Mucosa of gallbladder (tissue), 1 donor: Measurements from ENCODE around the gene FBH1. TPM values are rescaled to one million over a fixed set of nuclear protein-coding genes. Genes with fewer than 3 reads are reported as not detected.
"Not testable (repeated sequence)": the region's sequence is repeated elsewhere in the genome, so short reads cannot be mapped to it uniquely, and the experiment has no call there.

ENCODE experiments used
- DNase-seq: peaks from one replicate; pipeline ENCODE4 v3.0.0-alpha.2; 2020; ENCODE audit warnings: low spot score
- total RNA-seq: library from RNA; stranded (reverse); gene quantifications from one replicate; pipeline ENCODE4 v1.2.1, GENCODE V29; 2021
- donor health status: DM: no; HTN: no; CAD: no.

FBH1 gene
- 101 TPM for total RNA-seq

GRCh38 chr10:5889624-5890451 lies at the start of gene FBH1, which contains the start of gene ANKRD16:
Gene FBH1 (plus strand): TSS chr10:5890243. CDS start chr10:5890346, 103 bp downstream.
Gene ANKRD16 (minus strand): TSS chr10:5889893. CDS start chr10:5889354, 539 bp downstream.
- peak; percentile 99 for DNase-seq

DNA sequence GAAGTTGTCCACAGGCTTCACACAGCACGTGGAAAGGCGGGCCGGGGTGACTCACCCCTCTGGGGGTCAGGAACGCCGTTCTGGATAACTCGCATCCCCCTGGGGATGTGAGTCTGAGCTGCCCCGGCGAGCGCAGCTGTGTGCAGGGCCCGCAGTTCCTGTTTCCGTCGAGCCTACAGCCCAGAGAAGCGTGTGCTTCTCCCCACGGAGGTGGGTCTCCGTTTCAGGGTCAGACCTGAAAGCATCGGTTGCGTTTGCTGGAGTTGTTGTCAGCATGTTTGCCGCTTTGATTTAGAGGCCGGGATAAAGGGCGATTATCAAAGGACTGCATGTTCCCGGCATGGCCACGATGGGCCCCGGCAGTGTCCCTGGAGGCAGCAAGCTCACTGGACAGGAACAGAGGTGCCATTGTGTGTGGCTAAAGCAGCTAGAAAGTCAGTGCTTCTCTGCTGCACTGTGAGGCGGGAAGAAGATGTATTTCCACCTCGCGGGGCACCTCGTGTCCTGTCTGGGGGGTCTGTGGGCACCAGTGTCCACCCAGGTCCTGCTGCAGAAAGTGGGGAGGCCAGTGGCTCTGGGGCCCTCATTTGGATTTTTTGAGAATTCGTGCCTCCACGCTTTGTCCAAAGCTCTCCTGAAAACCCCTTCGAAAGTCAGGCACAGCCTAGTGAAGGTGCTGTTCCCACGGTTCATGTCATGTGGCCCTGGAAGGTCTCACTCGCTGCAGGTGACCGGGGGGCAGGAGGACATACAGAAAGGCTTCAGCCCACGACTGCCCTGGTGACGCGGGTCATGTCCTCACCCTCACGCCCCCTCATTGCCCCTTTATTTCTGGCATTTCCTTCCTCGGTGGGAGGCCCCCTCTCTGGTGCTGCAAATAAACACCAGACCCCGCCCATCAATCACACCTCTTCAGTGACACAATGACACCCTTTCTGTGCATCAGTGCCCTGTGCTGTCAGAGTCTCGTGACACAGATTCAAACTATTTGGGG lies 49.4 kb upstream of the FBH1 start:
- no peak for DNase-seq

DNA sequence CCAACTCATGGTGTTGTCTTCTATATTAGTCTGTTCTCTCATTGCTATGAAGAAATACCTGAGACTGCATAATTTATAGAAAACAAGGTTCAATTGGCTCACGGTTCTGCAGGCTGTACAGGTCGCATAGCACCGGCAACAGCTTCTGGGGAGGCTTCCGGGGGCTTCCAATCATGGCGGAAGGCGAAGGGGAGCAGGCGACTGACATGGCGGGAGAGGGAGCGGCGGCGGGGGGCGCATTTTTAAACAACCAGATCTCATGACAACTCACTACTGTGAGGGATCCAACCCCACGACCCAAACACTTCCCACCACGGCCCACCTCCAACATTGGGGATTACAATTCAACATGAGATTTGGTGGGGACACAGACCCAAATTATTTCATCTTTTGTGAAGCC lies 48.1 kb upstream of the FBH1 start:
- no peak for DNase-seq

GRCh38 chr10:5843686-5844344 lies 46.2 kb upstream of the FBH1 start:
- no peak for DNase-seq

GRCh38 chr10:5844345-5845055 lies 45.5 kb upstream of the FBH1 start:
- DNase-seq: no peak

- DNase-seq: not testable (repeated sequence)
These were observed 43.4 kb upstream of the FBH1 start for GRCh38 chr10:5846667-5847066.

DNA sequence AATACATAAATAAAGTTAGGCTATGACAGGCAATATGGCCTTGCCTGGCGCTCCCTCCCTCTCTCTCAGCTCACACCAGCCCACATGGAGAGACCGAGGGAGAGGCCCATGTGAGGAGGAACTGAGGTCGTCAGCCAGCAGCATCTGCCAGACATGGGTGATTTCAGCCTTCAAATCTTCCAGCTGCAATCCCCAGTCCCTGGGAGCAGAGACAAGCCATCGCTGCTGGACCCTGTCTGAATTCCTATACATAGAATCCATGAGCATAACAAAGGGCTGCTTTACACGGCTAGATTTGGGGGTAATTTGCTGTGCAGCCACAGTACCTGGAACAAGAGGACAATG lies 35.9 kb upstream of the FBH1 start:
- no peak for DNase-seq

DNA sequence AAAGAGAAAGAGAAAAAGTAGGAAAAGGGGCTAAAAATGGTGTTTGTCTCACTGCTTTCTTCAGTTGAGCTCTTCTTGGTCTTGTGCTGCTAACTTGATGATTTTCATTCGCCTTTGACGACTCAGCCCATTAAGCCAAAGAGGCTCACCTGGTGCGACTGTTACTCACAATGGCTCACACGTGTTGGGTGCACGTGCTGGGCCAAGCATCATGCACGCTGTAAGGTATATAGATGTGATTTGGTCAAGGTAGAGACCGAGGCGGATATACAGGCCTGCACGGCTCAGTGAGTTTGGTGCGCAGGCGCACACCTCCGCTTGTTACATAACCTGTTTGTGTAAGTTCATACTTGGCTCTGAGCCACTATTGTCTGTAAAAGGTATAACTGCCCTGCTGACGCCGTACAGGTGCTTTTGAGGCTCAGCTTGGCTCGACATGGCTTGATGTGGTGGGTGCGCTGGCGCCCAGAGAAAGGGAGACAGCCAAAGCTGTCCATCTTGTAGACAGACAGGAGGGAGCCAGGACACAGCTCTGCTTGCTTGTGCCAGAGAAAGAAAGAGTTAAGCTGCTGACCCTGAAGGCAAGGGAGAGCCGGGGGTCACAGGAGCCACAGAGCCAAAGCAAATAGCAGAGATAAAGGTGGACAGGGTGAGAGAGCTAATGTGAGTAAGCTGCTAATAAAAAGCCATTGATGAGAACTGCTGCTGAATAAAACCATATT lies 33.9 kb upstream of the FBH1 start:
- DNase-seq: no peak

DNA sequence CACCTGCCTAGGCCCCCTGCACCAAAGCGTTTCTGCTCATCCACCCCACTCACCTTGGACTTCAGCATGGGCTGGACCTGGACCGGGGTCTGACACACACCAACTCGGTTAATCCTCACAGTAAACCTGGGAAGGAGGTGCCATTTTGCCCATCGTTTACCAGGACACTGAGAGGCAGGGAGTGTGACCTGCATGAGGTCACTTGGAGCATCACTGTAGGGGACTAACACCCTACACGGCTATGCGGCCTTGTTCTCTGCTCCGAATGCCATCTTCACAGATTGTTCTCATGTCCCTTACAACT lies 33.4 kb upstream of the FBH1 start:
- no peak for DNase-seq

GRCh38 chr10:5858811-5859210 lies 31.2 kb upstream of the FBH1 start:
- DNase-seq: no peak

GRCh38 chr10:5860066-5860465 lies 30.0 kb upstream of the FBH1 start:
- DNase-seq: no peak

DNA sequence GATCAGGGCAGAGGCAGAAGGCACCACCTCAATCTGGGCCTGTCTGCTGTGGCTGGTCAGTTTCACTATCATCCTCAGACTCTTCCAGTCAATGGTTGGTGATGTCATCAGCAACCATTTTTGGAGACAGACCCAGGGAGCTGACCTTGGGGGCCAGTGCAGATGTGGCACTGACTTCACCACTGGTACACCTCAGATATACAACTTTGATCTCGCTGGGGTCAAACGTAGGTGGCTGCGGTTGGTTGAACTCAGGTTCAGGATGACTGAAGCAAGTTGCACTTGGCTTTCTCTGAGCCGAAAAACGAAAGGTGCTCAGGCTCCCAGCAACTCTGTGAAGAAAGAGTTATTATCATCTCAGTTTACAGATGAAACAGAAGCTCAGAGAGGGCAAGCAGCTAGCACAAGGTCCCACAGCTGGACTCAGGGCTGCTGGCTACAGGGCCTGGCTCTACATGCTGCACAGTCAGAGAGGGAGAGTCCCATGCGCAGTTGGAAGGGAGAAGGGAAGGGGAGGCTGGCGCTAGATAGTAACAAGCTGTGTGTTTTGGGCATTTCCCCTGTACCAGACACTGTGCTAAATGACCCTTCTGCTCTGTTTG lies 27.6 kb upstream of the FBH1 start:
- no peak for DNase-seq

DNA sequence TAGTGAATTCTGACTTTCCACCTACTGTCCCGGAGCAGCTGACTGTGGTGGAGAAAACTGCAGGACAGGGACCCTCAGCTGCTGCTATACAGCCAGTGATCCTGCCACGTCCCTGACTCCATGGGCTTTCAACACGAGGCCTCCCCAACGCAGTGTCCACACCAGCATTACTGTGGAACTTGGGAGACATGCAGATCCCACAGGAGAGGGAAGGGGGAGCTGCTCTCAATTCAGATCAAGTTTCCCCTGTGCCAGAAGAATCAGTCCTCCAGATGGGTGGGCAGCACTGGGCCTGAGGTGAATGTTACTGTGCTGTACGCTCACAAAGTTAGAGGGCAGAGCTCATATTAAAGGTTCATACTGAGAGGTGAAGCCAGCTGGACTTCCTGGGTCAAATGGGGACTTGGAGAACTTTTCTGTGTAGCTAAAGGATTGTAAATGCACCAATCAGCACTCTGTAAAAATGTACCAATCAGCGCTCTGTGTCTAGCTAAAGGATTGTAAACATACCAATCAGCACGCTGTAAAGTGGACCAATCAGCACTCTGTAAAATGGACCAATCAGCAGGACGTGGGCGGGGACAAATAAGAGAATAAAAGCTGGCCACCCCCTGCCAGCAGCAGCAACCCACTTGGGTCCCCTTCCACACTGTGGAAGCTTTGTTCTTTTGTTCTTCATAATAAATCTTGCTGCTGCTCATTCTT lies 26.9 kb upstream of the FBH1 start:
- not testable (repeated sequence) for DNase-seq

DNA sequence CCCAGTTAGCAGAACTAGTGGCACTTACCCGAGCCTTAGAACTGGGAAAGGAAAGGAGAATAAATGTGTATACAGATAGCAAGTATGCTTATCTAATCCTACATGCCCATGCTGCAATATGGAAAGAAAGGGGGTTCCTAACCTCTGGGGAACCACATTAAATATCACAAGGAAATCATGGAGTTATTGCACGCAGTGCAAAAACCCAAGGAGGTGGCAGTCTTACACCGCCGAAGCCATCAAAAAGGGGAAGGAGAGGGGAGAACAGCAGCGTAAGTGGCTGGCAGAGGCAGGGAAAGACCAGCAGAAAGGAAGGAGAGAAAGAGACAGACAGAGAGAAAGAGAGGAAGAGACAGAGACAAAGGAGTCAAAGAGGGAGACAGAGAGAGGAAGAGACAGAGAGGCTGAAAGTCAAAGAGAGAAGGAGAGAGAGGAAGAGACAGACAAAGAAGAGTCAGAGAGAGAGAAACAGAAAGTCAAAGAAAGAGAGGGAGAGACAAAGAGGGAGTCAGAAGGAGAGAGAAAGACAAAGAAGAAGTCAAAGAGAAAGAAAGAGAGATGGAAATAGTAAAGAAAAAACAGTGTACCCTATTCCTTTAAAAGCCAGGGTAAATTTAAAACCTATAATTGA lies 23.5 kb upstream of the FBH1 start:
- DNase-seq: not testable (repeated sequence)

DNA sequence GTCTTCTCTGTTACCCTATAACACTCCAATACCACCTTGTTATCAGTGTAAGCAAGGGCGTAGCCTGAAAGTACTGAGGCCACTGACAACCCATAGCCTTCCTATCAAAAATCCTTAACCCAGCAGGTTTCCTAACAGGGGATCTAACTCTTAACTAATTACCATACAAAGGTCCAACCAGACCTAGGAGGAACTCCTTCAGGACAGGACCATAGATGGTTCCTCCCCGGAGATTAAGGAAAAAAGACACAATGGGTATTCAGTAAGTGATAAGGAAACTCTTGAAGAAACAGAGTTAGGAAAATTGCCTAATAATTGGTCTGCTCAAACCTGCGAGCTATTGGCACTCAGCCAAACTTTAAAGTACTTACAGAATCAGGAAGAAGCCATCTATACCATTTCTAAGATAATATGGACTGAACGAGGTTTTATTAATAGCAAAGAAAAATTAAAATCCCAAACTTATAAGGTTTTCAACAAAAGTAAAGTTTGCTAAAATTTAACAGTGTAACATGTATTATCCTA lies 22.9 kb upstream of the FBH1 start:
- DNase-seq: not testable (repeated sequence)

GRCh38 chr10:5868383-5868782 lies 21.7 kb upstream of the FBH1 start:
- not testable (repeated sequence) for DNase-seq

- DNase-seq: no peak
These were observed 20.9 kb upstream of the FBH1 start for GRCh38 chr10:5869156-5869555.

DNA sequence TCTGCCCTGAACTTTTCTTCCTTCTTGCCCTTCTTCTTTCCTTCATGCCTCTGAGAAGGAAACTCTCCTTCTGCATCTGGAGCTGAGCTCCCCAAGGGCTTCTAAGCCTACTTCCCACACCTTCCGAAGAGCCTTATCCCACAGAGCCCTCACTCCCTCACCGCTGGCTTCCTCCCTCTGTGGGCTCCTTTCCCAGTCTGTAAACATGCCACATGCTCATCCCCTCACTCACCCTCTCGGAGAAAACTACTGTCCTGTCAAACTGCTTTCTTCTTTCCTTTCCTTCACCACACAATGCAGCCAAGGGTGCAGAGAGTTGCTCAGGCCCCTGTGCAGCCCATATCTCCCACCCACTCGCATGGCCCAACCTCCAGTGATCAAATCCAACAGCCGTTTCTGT lies 18.4 kb upstream of the FBH1 start:
- DNase-seq: no peak

- DNase-seq: peak; percentile 73
These were observed 16.5 kb upstream of the FBH1 start for GRCh38 chr10:5873515-5873995.
